ENCODE measurements around the gene TXNDC17.

DNA sequence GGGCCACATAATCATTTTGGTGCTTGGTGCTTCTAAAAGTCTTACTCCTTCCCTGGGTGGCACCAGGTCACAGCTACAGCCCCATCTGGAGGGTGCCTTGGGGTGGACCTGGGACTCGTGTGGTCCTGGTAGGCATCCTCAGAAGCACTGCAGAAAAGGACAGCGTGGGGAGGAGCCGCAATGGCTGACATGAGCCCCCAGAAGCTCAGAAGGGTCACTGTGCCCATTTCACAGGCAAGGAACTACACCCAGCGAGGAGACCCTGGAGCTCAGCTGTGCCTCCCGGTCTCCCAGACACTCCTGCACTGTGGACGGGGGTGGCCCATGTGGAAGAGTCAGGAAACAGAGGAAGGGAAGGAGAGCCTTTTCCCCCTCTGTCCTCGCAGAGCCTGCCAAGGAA, 37.1 kb downstream of the TXNDC17 start:
- TF ChIP-seq, protein P1, sequence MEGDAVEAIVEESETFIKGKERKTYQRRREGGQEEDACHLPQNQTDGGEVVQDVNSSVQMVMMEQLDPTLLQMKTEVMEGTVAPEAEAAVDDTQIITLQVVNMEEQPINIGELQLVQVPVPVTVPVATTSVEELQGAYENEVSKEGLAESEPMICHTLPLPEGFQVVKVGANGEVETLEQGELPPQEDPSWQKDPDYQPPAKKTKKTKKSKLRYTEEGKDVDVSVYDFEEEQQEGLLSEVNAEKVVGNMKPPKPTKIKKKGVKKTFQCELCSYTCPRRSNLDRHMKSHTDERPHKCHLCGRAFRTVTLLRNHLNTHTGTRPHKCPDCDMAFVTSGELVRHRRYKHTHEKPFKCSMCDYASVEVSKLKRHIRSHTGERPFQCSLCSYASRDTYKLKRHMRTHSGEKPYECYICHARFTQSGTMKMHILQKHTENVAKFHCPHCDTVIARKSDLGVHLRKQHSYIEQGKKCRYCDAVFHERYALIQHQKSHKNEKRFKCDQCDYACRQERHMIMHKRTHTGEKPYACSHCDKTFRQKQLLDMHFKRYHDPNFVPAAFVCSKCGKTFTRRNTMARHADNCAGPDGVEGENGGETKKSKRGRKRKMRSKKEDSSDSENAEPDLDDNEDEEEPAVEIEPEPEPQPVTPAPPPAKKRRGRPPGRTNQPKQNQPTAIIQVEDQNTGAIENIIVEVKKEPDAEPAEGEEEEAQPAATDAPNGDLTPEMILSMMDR (IDR thresholded peaks at IDR 0.05; ENCODE audit: insufficient read depth, low read length, poor library complexity, severe bottlenecking), result no peak
- no peak for TF ChIP-seq EZH2phosphoT487 (conservative IDR thresholded peaks at IDR 0.05; ENCODE audit: low read length)

Data from SU-DHL-6 (cell line).